ENCODE results near the gene HDAC4.

- TF ChIP-seq POLR2AphosphoS5 (IDR thresholded peaks at IDR 0.05) (no peak), CTCF (IDR thresholded peaks at IDR 0.05) (no peak), POLR2A (IDR thresholded peaks at IDR 0.05) (no peak), EP300 (IDR thresholded peaks at IDR 0.05) (no peak)
Observed at GRCh38 chr2:239259603-239260298, 141.1 kb downstream of the HDAC4 start.
